Limb (tissue), 2 donors: ENCODE results near the gene MMP2.

Experiments used
- DNase-seq, 2 donors: peaks; one replicate each; pipeline ENCODE4 v3.0.0-alpha.2; 2016; ENCODE audit errors: extremely low spot score in 2 of 2

MMP2 gene

DNA sequence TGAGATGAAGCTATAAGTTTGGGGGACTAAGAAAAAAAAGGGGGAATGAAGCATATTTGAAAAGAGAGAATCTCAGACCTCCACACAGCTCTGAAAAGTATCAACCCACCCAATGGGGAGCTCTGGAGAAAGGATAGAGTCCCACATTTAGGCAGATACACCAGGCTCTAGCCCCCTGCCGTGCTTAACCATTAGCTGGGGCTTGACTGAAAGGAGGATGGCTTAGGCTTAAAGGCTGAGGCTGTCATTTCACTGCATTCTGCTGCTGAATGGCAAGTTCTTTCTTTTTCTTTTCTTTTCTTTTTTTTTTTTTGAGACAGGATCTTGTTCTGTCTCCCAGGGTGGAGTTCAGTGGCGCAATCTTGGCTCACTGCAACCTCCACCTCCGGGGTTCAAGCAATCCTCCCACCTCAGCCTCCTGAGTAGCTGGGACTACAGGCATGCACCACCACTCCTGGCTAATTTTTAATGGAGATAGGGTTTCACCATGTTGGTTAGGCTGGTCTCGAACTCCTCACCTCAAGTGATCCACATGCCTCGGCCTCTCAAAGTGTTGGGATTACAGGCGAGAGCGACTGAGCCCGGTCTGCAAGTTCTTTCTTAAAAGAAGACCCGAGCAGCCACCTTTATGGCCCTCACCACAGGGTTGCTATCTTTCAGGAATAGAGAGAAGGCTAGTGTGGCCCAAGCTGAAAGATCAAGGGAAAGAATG, 9.0 kb upstream of the MMP2 start:
- no peak for DNase-seq

DNA sequence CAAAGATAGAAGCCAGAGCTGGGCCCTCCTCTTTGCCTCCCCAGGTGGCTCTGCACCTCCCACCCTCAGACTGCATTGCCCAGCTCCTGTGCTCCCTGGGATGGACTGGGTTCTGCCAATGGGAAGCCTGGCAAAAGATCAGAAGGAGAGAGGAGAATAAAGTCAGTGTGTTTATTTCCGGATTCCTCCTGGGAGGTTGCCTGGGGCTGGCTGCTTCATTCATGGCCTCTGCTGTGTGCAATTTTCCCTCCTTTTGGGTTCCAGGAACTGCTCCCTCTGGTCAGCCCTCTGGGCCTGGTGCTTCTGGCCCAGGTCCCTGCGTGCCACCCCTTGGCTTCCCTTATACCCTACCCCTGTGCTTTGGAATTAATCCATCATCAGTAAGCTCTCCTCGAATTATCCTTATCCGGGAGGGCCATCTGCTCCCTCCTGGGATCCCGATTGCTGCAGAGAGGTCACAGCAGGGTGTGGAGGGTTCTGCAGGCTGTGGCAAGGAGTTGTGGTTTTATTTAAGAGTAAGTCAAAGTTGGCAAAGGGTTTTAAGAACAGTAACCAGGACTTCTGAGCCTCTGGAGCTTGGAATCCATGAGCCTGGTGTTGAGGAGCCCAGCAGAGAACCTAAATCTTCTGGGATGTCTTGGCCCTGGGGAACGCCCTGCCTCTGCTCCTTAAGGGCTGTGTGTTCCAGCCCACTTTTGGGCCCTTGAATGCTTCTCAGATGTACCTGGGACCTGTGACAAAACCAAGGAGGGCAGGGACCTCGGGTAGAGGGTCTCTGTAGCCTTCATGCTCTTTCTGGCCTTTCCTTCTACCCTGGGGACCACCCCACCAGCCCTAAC, 8.2 kb upstream of the MMP2 start:
- DNase-seq = no peak

- no peak for DNase-seq
Observed at GRCh38 chr16:55471448-55472097, 7.4 kb upstream of the MMP2 start.

GRCh38 chr16:55473587-55473986, 5.4 kb upstream of the MMP2 start:
- no peak for DNase-seq

DNA sequence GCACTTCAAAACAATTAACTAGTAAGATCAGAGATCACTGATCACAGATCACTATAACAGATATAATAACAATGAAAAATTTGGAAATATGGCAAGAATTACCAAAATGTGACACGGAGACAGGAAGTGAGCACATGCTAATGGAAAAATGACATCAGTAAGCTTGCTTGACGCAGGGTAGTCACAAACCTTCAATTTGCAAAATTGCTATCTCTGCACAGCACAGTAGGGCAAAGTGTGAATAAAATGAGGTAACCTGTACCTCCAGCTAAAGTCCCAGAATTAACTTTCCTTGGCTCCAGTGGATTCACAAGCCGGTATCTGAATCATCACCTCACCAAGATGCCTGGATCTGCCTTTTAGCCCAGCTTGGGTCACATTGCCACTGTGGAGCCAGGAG, 4.2 kb upstream of the MMP2 start:
- DNase-seq = no peak

DNA sequence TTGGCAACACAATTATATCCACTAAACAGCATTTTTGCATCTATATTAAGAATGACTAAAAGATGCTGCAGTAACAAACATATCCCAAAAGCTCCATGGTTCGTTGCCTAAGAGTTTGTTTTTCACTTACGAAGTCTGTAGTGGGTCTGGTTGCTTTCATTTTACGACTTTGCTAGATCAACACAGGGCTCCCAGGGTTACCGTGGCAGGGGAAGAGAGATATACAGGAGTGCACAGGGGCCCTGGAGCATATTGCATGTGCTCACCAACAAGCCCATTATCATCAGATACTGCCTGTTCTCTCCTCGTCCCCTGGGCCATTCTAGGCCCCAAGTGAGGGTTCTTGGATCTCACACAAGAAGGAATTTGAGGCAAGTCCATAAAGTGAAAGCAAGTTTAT, 3.1 kb upstream of the MMP2 start:
- DNase-seq = no peak

- DNase-seq = no peak
Observed at GRCh38 chr16:55476625-55477533, 2.1 kb upstream of the MMP2 start.

DNA sequence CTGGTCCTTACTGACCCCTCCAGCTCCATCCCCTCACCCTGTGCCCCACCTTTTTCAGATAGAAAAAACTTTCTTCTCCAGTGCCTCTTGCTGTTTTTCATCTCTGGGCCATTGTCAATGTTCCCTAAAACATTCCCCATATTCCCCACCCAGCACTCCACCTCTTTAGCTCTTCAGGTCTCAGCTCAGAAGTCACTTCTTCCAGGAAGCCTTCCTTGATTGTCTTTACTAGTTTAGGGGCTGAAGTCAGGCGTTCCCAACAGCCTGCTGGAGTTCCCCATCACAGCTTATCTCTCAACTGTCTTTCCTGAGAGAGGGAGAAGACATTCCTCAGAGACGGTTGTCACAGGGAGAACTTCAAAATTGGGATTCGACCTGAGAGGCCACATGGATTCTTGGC, 1.3 kb upstream of the MMP2 start:
- no peak for DNase-seq

GRCh38 chr16:55479430-55480140, 587 bp downstream of the MMP2 start:
- DNase-seq = peak in 1 of 2 donors; percentile 60

GRCh38 chr16:55480228-55480655, 1.2 kb downstream of the MMP2 start:
- DNase-seq = peak; percentile 85 to 86

DNA sequence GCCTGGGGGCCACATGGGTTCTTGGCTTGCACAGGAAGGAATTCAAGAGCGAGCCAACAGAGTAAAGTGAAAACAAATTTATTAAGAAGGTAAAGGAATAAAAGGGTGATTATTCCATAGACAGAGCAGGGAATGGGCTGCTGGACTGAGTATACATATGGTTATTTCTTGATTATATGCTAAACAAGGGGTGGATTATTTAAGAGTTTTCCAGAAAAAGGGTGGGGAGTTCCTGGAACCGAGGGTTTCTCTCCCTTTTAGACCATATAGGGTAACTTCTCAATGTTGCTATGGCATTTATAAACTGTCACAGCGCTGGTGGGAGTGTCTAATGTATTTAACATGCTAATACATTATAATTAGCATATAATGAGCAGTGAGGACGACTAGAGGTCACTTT, 2.0 kb downstream of the MMP2 start:
- no peak for DNase-seq

DNA sequence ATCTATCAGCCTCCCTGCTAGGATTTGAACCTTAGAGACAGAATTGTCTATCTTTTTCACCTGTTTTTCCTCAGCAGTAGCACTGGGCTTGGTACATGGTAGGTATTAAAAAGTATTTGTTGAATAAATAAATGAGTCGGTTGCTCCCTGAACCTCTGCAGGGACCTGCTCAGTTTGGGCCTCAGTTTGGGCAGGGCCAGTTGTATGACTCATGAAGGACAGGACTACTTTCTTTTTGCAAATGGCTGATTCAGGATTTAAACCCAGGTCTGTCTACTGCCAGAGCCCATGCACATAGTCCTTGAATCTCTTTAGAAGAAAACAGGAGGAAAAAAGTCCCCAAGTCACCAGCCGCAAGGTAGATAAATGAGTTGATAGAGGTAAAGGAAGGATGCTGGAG, 3.1 kb downstream of the MMP2 start:
- DNase-seq = no peak

DNA sequence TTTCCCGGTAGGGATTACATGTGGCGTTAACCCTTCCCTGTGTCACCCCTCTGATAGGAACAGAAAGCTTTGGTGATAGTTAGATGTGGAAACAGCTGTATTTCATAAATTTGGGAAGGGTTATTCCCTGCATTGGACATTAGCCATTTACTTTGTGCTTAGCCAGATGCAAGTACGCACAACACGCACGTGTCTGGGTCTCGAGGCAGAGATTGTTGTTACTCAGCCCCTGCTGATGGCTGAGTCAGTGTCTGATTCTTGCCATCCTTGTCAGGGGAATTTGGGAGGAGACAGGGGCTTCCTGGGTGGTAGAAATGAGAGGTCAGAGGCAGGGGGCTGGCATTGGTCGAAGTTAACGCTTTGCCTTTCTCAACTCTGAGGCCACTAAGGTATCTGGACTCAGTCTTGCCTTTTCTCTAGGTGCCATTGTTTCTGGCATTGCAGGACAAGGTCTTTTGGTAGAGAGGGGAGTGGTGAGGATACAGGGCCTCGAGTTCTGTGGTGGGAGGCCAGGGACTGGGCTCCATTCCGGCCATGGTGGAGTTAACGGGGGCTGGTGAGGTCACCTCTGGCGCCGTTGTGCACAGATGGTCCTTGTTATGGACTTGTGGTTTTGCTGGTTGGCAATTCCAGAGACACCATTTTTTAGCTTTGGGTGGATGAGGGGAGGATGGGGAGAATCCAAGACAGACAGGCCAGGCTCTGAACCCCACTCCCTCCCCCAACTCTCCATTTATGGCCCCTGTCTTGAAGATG, 8.2 kb downstream of the MMP2 start:
- DNase-seq = no peak

GRCh38 chr16:55488306-55488705, 9.3 kb downstream of the MMP2 start:
- no peak for DNase-seq

DNA sequence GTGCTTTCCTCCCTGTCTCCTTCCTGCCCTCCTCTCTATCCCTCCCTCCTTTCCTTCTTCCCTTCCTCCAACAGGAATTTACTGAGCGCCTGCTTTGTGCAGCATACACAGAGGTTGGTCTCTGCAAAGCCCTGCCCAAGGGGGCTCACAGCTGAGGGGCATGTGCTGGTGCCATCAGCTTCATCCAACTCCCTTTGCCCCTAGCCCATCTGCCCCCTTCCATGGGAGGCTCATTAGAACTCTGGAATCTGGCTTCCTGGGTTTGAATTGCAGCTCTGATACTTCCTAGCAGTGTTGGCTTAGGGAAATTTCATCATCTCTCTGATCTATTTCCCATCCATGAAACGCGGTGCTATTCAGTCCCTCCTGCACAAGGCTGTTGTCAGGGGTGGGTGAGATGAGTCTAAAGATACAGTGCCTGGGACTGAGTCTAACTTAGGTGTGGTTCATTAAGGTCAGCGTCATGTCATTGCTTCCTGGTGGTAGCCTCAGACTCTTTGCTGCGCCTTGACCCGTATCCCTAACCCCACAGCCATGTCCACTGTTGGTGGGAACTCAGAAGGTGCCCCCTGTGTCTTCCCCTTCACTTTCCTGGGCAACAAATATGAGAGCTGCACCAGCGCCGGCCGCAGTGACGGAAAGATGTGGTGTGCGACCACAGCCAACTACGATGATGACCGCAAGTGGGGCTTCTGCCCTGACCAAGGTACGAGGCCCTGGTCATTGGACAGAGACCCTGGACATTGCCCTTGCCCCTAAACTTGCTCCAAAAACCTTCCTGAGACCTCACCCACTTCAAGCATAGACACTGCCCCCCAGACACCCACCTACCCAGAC, 10.3 kb downstream of the MMP2 start:
- DNase-seq = no peak

DNA sequence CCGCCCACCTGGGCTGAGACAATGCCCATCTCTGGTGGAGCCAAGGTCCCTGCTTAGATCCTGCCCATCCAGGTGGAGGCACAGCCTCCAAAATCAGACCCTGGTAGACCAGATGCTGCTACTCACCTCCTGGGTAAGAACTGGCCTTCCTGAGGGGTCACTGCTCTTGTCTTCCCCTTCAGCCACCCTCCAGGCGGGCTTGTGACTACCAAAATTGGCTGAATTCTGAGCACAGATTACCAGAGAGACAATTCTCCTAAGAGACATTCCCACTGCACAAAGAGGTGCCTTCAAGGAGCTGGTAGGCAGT, 10.9 kb downstream of the MMP2 start:
- DNase-seq = no peak

DNA sequence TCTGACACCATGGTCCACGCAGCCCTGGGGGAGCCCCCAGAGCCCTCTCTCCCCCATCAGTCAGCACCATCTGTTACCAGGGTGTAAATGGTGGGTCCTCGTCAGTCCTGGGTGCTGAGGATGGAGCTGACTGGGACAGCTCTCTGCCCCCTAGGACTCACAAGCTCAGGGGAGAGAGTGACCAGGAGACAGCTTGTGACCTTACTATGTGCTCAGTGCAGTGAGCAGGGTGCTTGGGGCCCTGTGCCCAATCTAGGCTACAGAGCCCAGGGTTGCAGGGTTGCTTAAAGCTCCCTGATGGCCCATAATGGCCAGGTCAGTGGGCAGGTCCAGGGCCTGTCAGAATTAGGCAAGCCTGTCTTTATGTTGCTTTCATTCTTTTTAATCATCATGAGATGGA, 11.3 kb downstream of the MMP2 start:
- no peak for DNase-seq

DNA sequence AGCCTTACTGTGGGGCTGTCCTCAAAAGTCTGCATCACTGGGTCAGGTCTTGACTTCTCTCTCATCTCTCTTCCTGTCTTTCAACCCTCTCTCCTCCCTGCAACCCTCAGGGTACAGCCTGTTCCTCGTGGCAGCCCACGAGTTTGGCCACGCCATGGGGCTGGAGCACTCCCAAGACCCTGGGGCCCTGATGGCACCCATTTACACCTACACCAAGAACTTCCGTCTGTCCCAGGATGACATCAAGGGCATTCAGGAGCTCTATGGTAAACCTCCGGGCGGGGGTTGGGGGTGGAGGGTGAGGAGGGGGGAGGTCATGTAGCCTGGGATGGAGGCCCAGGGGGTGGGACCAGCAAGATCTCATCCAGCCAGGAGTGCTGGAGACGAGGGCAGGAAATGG, 12.7 kb downstream of the MMP2 start:
- DNase-seq = peak in 1 of 2 donors; percentile 16

- DNase-seq = peak in 1 of 2 donors; percentile 22
Observed at GRCh38 chr16:55492756-55493380, 13.9 kb downstream of the MMP2 start.
